Mesothelial cell of epicardium (in vitro differentiated cells): ENCODE results near the gene PITPNC1. TPM values are rescaled to one million over a fixed set of nuclear protein-coding genes. Genes with fewer than 3 reads are reported as not detected.
"Not testable (repeated sequence)": the region's sequence is repeated elsewhere in the genome, so short reads cannot be mapped to it uniquely, and the experiment has no call there.

ENCODE experiments used
- DNase-seq, 2 experiments: peaks; one replicate each; pipeline ENCODE4 v3.0.0; 2021; ENCODE audit warnings: low spot score in 2 of 2; ENCODE audit not compliant: unreplicated experiment in 2 of 2
- H3K27ac Mint-ChIP-seq: 2 replicates; pipeline ENCODE4 v1.8.0; 2021; ENCODE audit warnings: mixed read lengths
- H3K27me3 Mint-ChIP-seq: 2 replicates; pipeline ENCODE4 v1.8.0; 2021; ENCODE audit warnings: low read depth, mixed read lengths
- H3K36me3 Mint-ChIP-seq: 2 replicates; pipeline ENCODE4 v1.8.0; 2021; ENCODE audit warnings: mixed read lengths
- H3K4me1 Mint-ChIP-seq: 2 replicates; pipeline ENCODE4 v1.8.0; 2021; ENCODE audit warnings: mixed read lengths
- H3K4me3 Mint-ChIP-seq: 2 replicates; pipeline ENCODE4 v1.8.0; 2021; ENCODE audit warnings: mild to moderate bottlenecking, moderate library complexity, mixed read lengths
- H3K9me3 Mint-ChIP-seq: 2 replicates; pipeline ENCODE4 v1.8.0; 2021; ENCODE audit warnings: mixed read lengths
- total RNA-seq: library from RNA; stranded (reverse); gene quantifications from 3 replicates; pipeline ENCODE4 v1.2.1, GENCODE V29; 2021
- TF ChIP-seq, protein P1 (sequence below): fragments of 200-600 bp; sonication (generic); IDR thresholded peaks from one replicate; pipeline ENCODE4 v1.5.0; 2021; ENCODE audit warnings: antibody characterized with exemption; ENCODE audit not compliant: unreplicated experiment

Gene PITPNC1
- total RNA-seq, 1 donor from 2014 or later, result 19.9 TPM

GRCh38 chr17:67511804-67512203, 134.7 kb downstream of the PITPNC1 start:
- H3K27ac Mint-ChIP-seq, result no peak overlapping the region
- no peak overlapping the region for H3K4me3 Mint-ChIP-seq
- H3K27me3 Mint-ChIP-seq, result no peaks in the 10 kb centered on the region
- TF ChIP-seq, protein P1, sequence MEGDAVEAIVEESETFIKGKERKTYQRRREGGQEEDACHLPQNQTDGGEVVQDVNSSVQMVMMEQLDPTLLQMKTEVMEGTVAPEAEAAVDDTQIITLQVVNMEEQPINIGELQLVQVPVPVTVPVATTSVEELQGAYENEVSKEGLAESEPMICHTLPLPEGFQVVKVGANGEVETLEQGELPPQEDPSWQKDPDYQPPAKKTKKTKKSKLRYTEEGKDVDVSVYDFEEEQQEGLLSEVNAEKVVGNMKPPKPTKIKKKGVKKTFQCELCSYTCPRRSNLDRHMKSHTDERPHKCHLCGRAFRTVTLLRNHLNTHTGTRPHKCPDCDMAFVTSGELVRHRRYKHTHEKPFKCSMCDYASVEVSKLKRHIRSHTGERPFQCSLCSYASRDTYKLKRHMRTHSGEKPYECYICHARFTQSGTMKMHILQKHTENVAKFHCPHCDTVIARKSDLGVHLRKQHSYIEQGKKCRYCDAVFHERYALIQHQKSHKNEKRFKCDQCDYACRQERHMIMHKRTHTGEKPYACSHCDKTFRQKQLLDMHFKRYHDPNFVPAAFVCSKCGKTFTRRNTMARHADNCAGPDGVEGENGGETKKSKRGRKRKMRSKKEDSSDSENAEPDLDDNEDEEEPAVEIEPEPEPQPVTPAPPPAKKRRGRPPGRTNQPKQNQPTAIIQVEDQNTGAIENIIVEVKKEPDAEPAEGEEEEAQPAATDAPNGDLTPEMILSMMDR, result no peak
- DNase-seq, result no peak
- peaks cover 21% of the 10 kb centered on the region for H3K4me1 Mint-ChIP-seq
- peaks cover 11% of the 10 kb centered on the region for H3K36me3 Mint-ChIP-seq
- peaks cover 14% of the 10 kb centered on the region for H3K9me3 Mint-ChIP-seq

- Mint-ChIP-seq H3K27ac (peak overlapping the region; percentile 70), H3K4me1 (peaks cover 25% of the 10 kb centered on the region), H3K27me3 (no peaks in the 10 kb centered on the region), H3K36me3 (peaks cover 3% of the 10 kb centered on the region), H3K9me3 (peaks cover 6% of the 10 kb centered on the region), H3K4me3 (no peak overlapping the region)
- DNase-seq, result peak in 1 of 2 experiments; percentile 20
- TF ChIP-seq, protein P1, result no peak
Observed at GRCh38 chr17:67514998-67515397, 137.9 kb downstream of the PITPNC1 start.

DNA sequence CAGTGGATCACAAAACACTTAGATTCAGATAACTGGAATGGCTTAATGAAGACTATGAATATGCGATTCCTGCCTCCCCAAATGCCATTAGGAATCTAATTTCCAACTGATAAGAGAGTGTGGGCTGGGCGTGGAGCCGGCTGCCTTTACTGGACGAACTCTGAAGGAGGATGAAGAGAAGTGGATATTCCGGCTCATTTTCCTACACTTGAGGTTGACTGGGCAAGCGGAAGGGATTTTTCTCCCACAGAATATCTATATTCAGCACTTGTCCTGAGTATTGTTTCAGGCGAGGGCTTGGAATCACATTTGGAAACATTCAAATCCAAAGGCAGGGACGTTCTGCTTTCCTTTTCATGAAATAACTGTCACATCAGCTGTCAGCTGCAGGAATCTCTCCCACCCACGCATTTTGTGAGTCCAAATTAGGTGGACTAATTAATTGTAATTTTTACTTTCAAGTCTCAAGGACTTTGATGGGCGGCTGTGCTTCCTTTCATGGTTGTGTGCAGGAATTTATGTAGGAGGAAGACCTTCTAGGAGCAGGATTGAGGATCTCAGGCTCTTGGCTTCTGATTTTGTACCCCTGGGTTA, 138.5 kb downstream of the PITPNC1 start:
- Mint-ChIP-seq H3K36me3 (peaks cover 3% of the 10 kb centered on the region), H3K27me3 (no peaks in the 10 kb centered on the region), H3K27ac (peak overlapping the region; percentile 70), H3K9me3 (peaks cover 6% of the 10 kb centered on the region), H3K4me3 (no peak overlapping the region), H3K4me1 (peaks cover 29% of the 10 kb centered on the region)
- peak in 1 of 2 experiments; percentile 29 for DNase-seq
- TF ChIP-seq, protein P1, result no peak

- not testable (repeated sequence) for H3K4me3 Mint-ChIP-seq, DNase-seq, H3K9me3 Mint-ChIP-seq, H3K27me3 Mint-ChIP-seq, H3K27ac Mint-ChIP-seq, H3K36me3 Mint-ChIP-seq
- peaks cover 34% of the 10 kb centered on the region for H3K4me1 Mint-ChIP-seq
Observed at GRCh38 chr17:67516571-67516970, 139.5 kb downstream of the PITPNC1 start.

GRCh38 chr17:67517325-67517724, 140.2 kb downstream of the PITPNC1 start:
- Mint-ChIP-seq H3K4me3 (no peak overlapping the region), H3K27me3 (no peaks in the 10 kb centered on the region), H3K9me3 (peaks cover 6% of the 10 kb centered on the region), H3K4me1 (peaks cover 34% of the 10 kb centered on the region), H3K36me3 (peaks cover 3% of the 10 kb centered on the region), H3K27ac (no peak overlapping the region)
- no peak for DNase-seq
- TF ChIP-seq, protein P1, result no peak

DNA sequence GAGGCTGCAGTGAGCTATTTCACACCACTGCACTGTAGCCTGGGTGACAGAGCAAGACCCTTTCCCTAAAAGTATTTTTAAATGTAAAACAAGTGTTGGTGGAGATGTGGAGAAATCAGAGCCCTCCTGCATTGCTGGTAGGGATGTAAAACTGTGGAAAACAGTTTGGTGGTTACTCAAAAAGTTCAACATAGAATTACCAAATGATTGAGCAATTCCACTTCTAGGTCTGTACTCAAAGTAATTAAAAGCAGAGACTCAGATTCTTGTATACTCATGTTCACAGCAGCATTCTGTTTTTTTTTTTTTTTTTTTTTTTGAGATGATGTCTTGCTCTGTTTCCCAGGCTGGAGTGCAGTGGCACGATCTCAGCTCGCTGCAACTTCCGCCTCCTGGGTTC, 141.8 kb downstream of the PITPNC1 start:
- Mint-ChIP-seq H3K27ac (no peak overlapping the region), H3K27me3 (no peaks in the 10 kb centered on the region), H3K4me3 (no peak overlapping the region), H3K9me3 (peaks cover 6% of the 10 kb centered on the region), H3K36me3 (peaks cover 3% of the 10 kb centered on the region), H3K4me1 (peaks cover 32% of the 10 kb centered on the region)
- DNase-seq, result no peak
- TF ChIP-seq, protein P1, result no peak
